GM21529 (cell line): ENCODE results near the gene ANKS1B.
"Not testable (repeated sequence)": the region's sequence is repeated elsewhere in the genome, so short reads cannot be mapped to it uniquely, and the experiment has no call there.

ENCODE experiments used
- ATAC-seq: cut with Tn5 transposase; IDR thresholded peaks from one replicate; pipeline ENCODE4 v1.9.1; 2021; ENCODE audit not compliant: unreplicated experiment

The ANKS1B gene

DNA sequence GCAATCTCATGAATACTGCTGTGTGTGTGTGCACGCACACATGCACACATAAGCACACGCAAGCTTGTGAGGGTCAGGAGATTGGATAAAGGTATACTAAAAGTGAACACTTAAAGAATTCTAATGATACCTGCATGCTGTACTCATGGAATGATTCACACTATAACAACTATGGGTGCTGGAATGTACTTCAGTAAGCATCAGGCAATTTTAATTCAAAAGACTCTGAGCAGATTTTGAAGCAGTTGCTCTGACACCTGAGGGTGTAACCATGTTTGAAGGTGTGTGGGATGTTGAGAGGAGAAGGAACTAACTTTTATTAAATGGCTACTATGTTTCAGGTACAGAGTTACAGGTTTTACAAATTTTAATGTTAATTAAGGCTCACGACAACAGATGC, 275.6 kb downstream of the ANKS1B start:
- ATAC-seq, result no peak

- ATAC-seq, result no peak
Measured at GRCh38 chr12:99707883-99708282, 276.9 kb downstream of the ANKS1B start.

- ATAC-seq, result no peak
Measured at GRCh38 chr12:99706736-99707473, 277.8 kb downstream of the ANKS1B start.

DNA sequence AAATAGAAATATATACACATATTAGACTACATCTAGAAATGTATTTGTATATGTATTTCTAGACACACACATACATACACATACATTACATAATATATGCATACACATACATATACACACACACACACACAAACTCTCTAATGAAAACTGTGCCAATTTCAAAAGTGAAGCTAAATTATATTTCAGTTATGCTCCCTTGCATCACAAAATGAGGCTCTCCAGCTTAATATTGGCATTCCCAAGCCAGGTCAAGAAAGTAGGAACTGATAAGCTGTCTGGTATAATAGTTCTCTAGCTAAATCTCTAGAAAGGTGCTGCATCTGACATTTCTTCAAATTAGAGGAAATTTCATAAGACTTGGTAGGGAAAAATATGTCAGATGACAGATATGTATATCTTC, 280.3 kb downstream of the ANKS1B start:
- no peak for ATAC-seq

- no peak for ATAC-seq
Measured at GRCh38 chr12:99704036-99704435, 280.7 kb downstream of the ANKS1B start.

DNA sequence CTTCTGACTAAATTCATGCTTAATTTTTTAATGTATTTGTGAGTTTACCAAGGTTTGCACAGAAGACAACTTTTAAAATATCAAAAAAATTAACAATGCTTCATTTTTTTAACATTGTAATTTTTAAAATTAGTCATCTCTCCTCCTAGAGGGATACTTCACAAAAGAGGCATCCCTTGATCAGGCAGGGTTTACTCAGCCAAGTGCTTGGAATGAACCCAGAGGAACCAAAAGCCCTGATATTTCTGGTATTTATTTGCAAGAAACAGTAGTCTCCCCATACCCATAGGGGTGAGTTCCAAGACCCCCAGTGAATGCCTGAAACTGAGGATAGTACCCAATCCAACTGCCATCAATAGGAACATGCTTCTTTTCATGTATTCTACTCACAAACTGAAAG, 284.7 kb downstream of the ANKS1B start:
- ATAC-seq, result no peak

- no peak for ATAC-seq
Measured at GRCh38 chr12:99695050-99695449, 289.7 kb downstream of the ANKS1B start.

DNA sequence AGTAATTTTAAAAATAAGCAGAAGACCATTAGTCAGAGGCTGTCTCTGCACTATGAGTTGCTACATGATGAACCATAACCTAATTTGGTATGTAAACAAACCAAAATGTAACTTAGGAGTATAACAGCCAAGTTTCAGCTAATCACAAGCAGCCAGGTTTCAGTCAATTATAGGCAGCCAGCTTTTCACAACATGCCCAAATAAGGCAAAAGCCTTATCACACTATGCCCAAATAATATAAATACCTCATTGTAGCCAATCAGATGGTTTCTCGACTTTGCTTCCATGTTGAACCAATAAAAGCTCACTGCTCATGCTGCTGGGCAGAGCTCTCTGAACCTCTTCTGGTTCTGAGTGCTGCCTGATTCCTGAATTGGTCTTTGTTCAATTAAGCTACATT, 298.6 kb downstream of the ANKS1B start:
- no peak for ATAC-seq

DNA sequence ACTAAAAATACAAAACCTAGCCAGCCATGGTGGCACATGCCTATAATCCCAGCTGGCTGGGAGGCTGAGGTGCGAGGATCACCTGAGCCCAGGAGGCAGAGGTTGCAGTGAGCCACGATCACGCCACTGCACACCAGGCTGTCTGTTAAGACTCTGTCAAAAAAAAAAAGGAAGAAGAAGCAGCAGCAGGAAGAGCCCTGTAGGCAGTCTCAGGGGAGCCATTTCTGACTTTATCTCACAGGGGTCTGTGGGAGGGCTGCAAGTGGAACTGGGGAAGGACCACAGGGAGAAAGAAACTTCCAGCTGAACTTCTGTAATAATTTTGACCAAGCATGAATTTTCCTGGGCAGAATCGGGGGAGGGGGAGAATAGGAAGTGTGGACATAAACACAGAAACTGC, 304.5 kb downstream of the ANKS1B start:
- no peak for ATAC-seq

DNA sequence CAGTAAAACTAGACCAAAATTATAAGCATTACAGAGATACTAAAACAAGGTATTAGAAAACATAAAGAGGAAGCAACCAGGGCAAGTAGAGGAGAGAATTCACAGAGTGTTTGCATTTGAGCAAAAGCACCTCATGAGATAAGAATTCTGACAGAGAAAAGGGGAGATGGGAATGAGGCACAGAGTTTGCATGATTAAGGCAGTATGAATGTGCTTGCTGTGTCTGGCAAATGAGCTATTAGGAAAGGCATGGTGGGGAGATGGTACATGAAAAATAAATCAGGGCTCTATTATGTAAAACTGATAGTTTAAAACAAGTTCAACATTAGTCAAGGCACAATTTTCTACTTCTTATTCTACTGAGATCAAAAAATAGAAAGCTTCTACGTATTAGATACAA, 314.1 kb downstream of the ANKS1B start:
- ATAC-seq, result no peak

- no peak for ATAC-seq
Measured at GRCh38 chr12:99658671-99659349, 325.9 kb downstream of the ANKS1B start.

- ATAC-seq, result no peak
Measured at GRCh38 chr12:99649551-99649950, 335.2 kb downstream of the ANKS1B start.

DNA sequence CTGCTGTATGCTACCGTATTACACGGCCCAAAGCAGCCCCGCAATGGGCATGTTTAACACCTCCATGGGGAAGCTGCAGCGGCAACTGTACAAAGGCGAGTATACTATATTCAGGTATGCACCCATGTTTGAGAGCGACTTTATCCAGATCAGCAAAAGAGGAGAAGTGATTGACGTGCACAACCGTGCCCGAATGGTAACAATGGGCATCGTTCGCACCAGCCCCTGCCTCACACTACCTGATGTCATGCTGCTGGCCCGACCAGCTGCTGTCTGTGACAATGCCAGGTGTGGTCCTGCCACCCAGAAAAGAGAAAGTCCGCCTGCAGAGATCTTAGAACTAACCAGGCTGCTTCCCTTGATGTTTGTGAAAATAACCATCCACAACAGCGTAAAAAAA, 336.6 kb downstream of the ANKS1B start:
- no peak for ATAC-seq

GRCh38 chr12:99647453-99647852, 337.3 kb downstream of the ANKS1B start, which contains the start of gene GARIN6:
Gene GARIN6 (plus strand): TSS chr12:99647753. CDS start chr12:99648175, 422 bp downstream.
- no peak for ATAC-seq

DNA sequence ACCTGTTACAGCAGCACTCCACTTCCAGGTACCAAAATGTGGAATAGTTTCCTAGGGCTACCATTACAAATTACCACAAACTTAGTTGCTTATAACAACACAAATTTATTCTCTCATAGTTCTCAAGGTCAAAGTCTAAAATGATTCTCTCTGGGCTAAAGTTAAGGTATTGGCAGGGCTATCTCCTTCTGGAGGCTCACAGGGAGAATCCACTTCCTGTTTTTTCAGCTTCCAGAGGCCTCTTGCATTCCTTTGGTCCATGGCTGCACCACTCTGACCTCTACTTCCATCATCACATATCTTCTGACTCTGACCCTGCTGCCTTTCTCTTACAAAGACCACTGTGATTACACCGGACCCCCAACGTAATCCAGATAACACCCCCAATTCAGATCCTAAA, 340.1 kb downstream of the ANKS1B start:
- ATAC-seq, result no peak

GRCh38 chr12:99627459-99627858, 357.3 kb downstream of the ANKS1B start:
- ATAC-seq, result no peak

- ATAC-seq, result not testable (repeated sequence)
Measured at GRCh38 chr12:99624591-99624990, 360.1 kb downstream of the ANKS1B start.

DNA sequence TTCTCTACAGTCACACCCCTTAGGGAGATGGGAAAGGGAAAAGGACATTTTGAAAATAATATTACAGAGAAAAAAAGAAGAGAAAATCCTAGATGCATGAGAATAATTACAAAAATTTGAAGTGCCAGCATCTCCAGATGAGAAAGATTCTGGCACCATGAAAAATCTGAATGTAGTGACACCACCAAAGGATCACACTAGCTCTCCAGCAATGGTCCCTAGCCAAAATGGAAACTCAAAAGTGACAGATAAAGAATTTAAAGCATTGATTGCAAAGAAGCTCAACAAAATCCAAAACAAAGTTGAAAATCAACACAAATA, 364.6 kb downstream of the ANKS1B start:
- ATAC-seq, result no peak

DNA sequence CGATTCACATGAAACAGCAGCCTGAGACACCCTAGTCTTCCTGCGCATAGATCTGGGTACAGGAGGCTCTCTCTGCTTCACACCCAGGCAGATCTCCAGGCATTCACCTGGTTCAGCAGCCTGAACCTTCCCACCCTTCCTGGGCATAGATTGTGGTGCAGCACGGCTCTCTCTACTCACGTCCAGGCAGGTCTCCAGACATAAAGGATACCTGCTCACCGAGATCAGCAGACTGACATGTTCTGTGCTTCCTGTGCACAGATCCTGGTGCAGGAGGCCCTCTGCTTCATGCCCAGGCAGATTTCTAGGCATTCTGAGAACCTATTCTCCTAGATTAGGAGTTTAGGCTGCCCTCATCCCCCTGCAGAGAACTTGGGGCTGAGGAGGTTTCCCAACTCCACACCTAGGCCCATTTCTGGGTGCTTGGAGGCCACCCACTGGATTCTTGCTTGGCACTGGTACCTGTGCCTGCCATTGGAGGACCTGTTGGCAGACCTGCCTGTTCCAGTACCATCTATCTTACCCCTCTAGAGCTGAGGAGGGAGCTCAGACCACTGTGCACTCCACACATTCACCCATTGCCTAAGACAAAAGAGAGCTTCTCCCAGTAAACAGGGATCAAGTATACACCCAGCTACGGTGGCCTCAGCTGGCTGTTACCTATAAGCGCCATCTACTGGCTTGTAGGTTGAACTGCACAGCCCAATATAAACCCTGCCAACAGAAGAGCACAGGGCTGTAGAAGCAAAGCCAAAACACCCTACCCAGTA, 365.2 kb downstream of the ANKS1B start:
- peak; percentile 95 for ATAC-seq

- ATAC-seq, result no peak
Measured at GRCh38 chr12:99618657-99619056, 366.1 kb downstream of the ANKS1B start.

GRCh38 chr12:99611599-99611998, 373.1 kb downstream of the ANKS1B start:
- ATAC-seq, result no peak

GRCh38 chr12:99611117-99611516, 373.6 kb downstream of the ANKS1B start:
- ATAC-seq, result no peak
